Measurements from ENCODE around the gene UBQLNL. TPM values are rescaled to one million over a fixed set of nuclear protein-coding genes. Genes with fewer than 3 reads are reported as not detected.

Gene UBQLNL
- total RNA-seq, 1 experiment from 2014 or later: 0.14 TPM

GRCh38 chr11:5514841-5515240, 1.7 kb downstream of the UBQLNL start:
- in situ Hi-C loops (cut with HindIII; ENCODE audit: low pct_unique_long_range_greater_than_20kb, low sequenced_read_pairs): no loop called here

GRCh38 chr11:5509803-5510202, 6.7 kb downstream of the UBQLNL start, which contains the start of gene UBQLN3:
TSS of gene UBQLN3 (minus strand) at chr11:5509957. CDS start at chr11:5509558, 399 bp downstream.
- in situ Hi-C loops (cut with HindIII; ENCODE audit: low pct_unique_long_range_greater_than_20kb, low sequenced_read_pairs): no loop called here
- DNase-seq (ENCODE audit: low read depth): no peak

More at GRCh38 chr11:5514841-5515240, 1.7 kb downstream of the UBQLNL start:
- DNase-seq (ENCODE audit: low read depth): no peak

GRCh38 chr11:5508605-5509004, 7.9 kb downstream of the UBQLNL start:
- in situ Hi-C loops (cut with HindIII; ENCODE audit: low pct_unique_long_range_greater_than_20kb, low sequenced_read_pairs): no loop called here
- no peak for DNase-seq (ENCODE audit: low read depth)

GRCh38 chr11:5507933-5508305, 8.6 kb downstream of the UBQLNL start:
- in situ Hi-C loops (cut with HindIII; ENCODE audit: low pct_unique_long_range_greater_than_20kb, low sequenced_read_pairs): no loop called here
- no peak for DNase-seq (ENCODE audit: low read depth)

- in situ Hi-C loops (cut with HindIII; ENCODE audit: low pct_unique_long_range_greater_than_20kb, low sequenced_read_pairs): no loop called here
- DNase-seq (ENCODE audit: low read depth): no peak
Measured at GRCh38 chr11:5507177-5507932, 9.1 kb downstream of the UBQLNL start.

- DNase-seq (ENCODE audit: low read depth): no peak
- in situ Hi-C loops (cut with HindIII; ENCODE audit: low pct_unique_long_range_greater_than_20kb, low sequenced_read_pairs): no loop called here
Measured at GRCh38 chr11:5505363-5506048, 11.0 kb downstream of the UBQLNL start.

- no peak for DNase-seq (ENCODE audit: low read depth)
- in situ Hi-C loops (cut with HindIII; ENCODE audit: low pct_unique_long_range_greater_than_20kb, low sequenced_read_pairs): no loop called here
Measured at GRCh38 chr11:5504403-5504921, 12.0 kb downstream of the UBQLNL start.

- in situ Hi-C loops (cut with HindIII; ENCODE audit: low pct_unique_long_range_greater_than_20kb, low sequenced_read_pairs): no loop called here
Measured at GRCh38 chr11:5500393-5500801, 16.1 kb downstream of the UBQLNL start.

GRCh38 chr11:5499671-5500070, 16.8 kb downstream of the UBQLNL start:
- in situ Hi-C loops (cut with HindIII; ENCODE audit: low pct_unique_long_range_greater_than_20kb, low sequenced_read_pairs): no loop called here
- DNase-seq (ENCODE audit: low read depth): no peak

More at GRCh38 chr11:5500393-5500801, 16.1 kb downstream of the UBQLNL start:
- no peak for DNase-seq (ENCODE audit: low read depth)

- DNase-seq (ENCODE audit: low read depth): no peak
- in situ Hi-C loops (cut with HindIII; ENCODE audit: low pct_unique_long_range_greater_than_20kb, low sequenced_read_pairs): no loop called here
Measured at GRCh38 chr11:5489576-5490357, 26.7 kb downstream of the UBQLNL start.

- in situ Hi-C loops (cut with HindIII; ENCODE audit: low pct_unique_long_range_greater_than_20kb, low sequenced_read_pairs): no loop called here
- no peak for DNase-seq (ENCODE audit: low read depth)
Measured at GRCh38 chr11:5488798-5489399, 27.6 kb downstream of the UBQLNL start.

- no peak for DNase-seq (ENCODE audit: low read depth)
- in situ Hi-C loops (cut with HindIII; ENCODE audit: low pct_unique_long_range_greater_than_20kb, low sequenced_read_pairs): no loop called here
Measured at GRCh38 chr11:5488385-5488784, 28.1 kb downstream of the UBQLNL start, which contains the start of gene OR52D1. TSS of gene OR52D1 (plus strand) at chr11:5488685. CDS start at chr11:5488707, 22 bp downstream.

GRCh38 chr11:5486421-5486820, 30.1 kb downstream of the UBQLNL start:
- DNase-seq (ENCODE audit: low read depth): no peak
- in situ Hi-C loops (cut with HindIII; ENCODE audit: low pct_unique_long_range_greater_than_20kb, low sequenced_read_pairs): no loop called here

- DNase-seq (ENCODE audit: low read depth): no peak
- in situ Hi-C loops (cut with HindIII; ENCODE audit: low pct_unique_long_range_greater_than_20kb, low sequenced_read_pairs): no loop called here
Measured at GRCh38 chr11:5486003-5486402, 30.5 kb downstream of the UBQLNL start.

- peak; percentile 8 for DNase-seq (ENCODE audit: low read depth)
- in situ Hi-C loops (cut with HindIII; ENCODE audit: low pct_unique_long_range_greater_than_20kb, low sequenced_read_pairs): no loop called here
Measured at GRCh38 chr11:5476186-5476819, 40.2 kb downstream of the UBQLNL start.

GRCh38 chr11:5473921-5474320, 42.6 kb downstream of the UBQLNL start:
- in situ Hi-C loops (cut with HindIII; ENCODE audit: low pct_unique_long_range_greater_than_20kb, low sequenced_read_pairs): no loop called here
- no peak for DNase-seq (ENCODE audit: low read depth)

GRCh38 chr11:5467527-5467926, 49.0 kb downstream of the UBQLNL start:
- in situ Hi-C loops (cut with HindIII; ENCODE audit: low pct_unique_long_range_greater_than_20kb, low sequenced_read_pairs): no loop called here
- DNase-seq (ENCODE audit: low read depth): no peak

All from Caki2 (cell line).